ENCODE data around the gene HDAC9.

The HDAC9 gene

GRCh38 chr7:18570890-18571478 lies 75.4 kb downstream of the HDAC9 start:
- Histone ChIP-seq H3K27ac (ENCODE audit: low read length) (no peak overlapping the region), H3K4me3 (ENCODE audit: low read length) (no peak overlapping the region), H3K27me3 (ENCODE audit: control insufficient read depth, insufficient read depth, low read length) (no peaks in the 10 kb centered on the region), H3K4me1 (ENCODE audit: control insufficient read depth, insufficient read depth, low read length) (peaks cover 2% of the 10 kb centered on the region), H3K9me3 (ENCODE audit: control insufficient read depth, insufficient read depth, low read length) (no peaks in the 10 kb centered on the region), H3K36me3 (ENCODE audit: control insufficient read depth, insufficient read depth, low read length) (no peaks in the 10 kb centered on the region)
- no peak for DNase-seq (ENCODE audit: low read depth, low spot score)
- no CpG with 5 or more reads among the region's 3 CpGs for WGBS (ENCODE audit: insufficient coverage, insufficient read length)

- WGBS (ENCODE audit: insufficient coverage, insufficient read length), result no CpG with 5 or more reads among the region's 4 CpGs
- no peak overlapping the region for H3K27ac ChIP-seq (ENCODE audit: low read length)
- H3K27me3 ChIP-seq (ENCODE audit: control insufficient read depth, insufficient read depth, low read length), result no peaks in the 10 kb centered on the region
Measured at GRCh38 chr7:18572154-18572553, 76.6 kb downstream of the HDAC9 start.

GRCh38 chr7:18572885-18573284 lies 77.3 kb downstream of the HDAC9 start:
- no peaks in the 10 kb centered on the region for H3K36me3 ChIP-seq (ENCODE audit: control insufficient read depth, insufficient read depth, low read length)
- no peaks in the 10 kb centered on the region for H3K27me3 ChIP-seq (ENCODE audit: control insufficient read depth, insufficient read depth, low read length)
- no peak overlapping the region for H3K4me3 ChIP-seq (ENCODE audit: low read length)
- no peaks in the 10 kb centered on the region for H3K9me3 ChIP-seq (ENCODE audit: control insufficient read depth, insufficient read depth, low read length)
- no peak for DNase-seq (ENCODE audit: low read depth, low spot score)
- no peak overlapping the region for H3K27ac ChIP-seq (ENCODE audit: low read length)
- WGBS (ENCODE audit: insufficient coverage, insufficient read length), result no CpG with 5 or more reads among the region's 1 CpG
- H3K4me1 ChIP-seq (ENCODE audit: control insufficient read depth, insufficient read depth, low read length), result no peaks in the 10 kb centered on the region

More at GRCh38 chr7:18572154-18572553, 76.6 kb downstream of the HDAC9 start:
- H3K9me3 ChIP-seq (ENCODE audit: control insufficient read depth, insufficient read depth, low read length), result no peaks in the 10 kb centered on the region
- no peak for DNase-seq (ENCODE audit: low read depth, low spot score)
- no peak overlapping the region for H3K4me3 ChIP-seq (ENCODE audit: low read length)
- H3K36me3 ChIP-seq (ENCODE audit: control insufficient read depth, insufficient read depth, low read length), result no peaks in the 10 kb centered on the region
- H3K4me1 ChIP-seq (ENCODE audit: control insufficient read depth, insufficient read depth, low read length), result no peaks in the 10 kb centered on the region

GRCh38 chr7:18573410-18574234 lies 78.1 kb downstream of the HDAC9 start:
- Histone ChIP-seq H3K4me1 (ENCODE audit: control insufficient read depth, insufficient read depth, low read length) (no peaks in the 10 kb centered on the region), H3K27ac (ENCODE audit: low read length) (no peak overlapping the region), H3K27me3 (ENCODE audit: control insufficient read depth, insufficient read depth, low read length) (no peaks in the 10 kb centered on the region), H3K9me3 (ENCODE audit: control insufficient read depth, insufficient read depth, low read length) (no peaks in the 10 kb centered on the region), H3K4me3 (ENCODE audit: low read length) (no peak overlapping the region), H3K36me3 (ENCODE audit: control insufficient read depth, insufficient read depth, low read length) (no peaks in the 10 kb centered on the region)
- DNase-seq (ENCODE audit: low read depth, low spot score), result no peak
- no CpG with 5 or more reads among the region's 20 CpGs for WGBS (ENCODE audit: insufficient coverage, insufficient read length)

GRCh38 chr7:18574235-18574540 lies 78.6 kb downstream of the HDAC9 start:
- H3K36me3 ChIP-seq (ENCODE audit: control insufficient read depth, insufficient read depth, low read length), result no peaks in the 10 kb centered on the region
- H3K27me3 ChIP-seq (ENCODE audit: control insufficient read depth, insufficient read depth, low read length), result no peaks in the 10 kb centered on the region
- H3K9me3 ChIP-seq (ENCODE audit: control insufficient read depth, insufficient read depth, low read length), result no peaks in the 10 kb centered on the region
- H3K27ac ChIP-seq (ENCODE audit: low read length), result no peak overlapping the region
- no peak overlapping the region for H3K4me3 ChIP-seq (ENCODE audit: low read length)
- no peaks in the 10 kb centered on the region for H3K4me1 ChIP-seq (ENCODE audit: control insufficient read depth, insufficient read depth, low read length)
- no peak for DNase-seq (ENCODE audit: low read depth, low spot score)
- no CpG with 5 or more reads among the region's 7 CpGs for WGBS (ENCODE audit: insufficient coverage, insufficient read length)

GRCh38 chr7:18574676-18575075 lies 79.1 kb downstream of the HDAC9 start:
- Histone ChIP-seq H3K4me1 (ENCODE audit: control insufficient read depth, insufficient read depth, low read length) (no peaks in the 10 kb centered on the region), H3K9me3 (ENCODE audit: control insufficient read depth, insufficient read depth, low read length) (no peaks in the 10 kb centered on the region), H3K27me3 (ENCODE audit: control insufficient read depth, insufficient read depth, low read length) (no peaks in the 10 kb centered on the region), H3K36me3 (ENCODE audit: control insufficient read depth, insufficient read depth, low read length) (no peaks in the 10 kb centered on the region), H3K4me3 (ENCODE audit: low read length) (no peak overlapping the region), H3K27ac (ENCODE audit: low read length) (no peak overlapping the region)
- no CpG with 5 or more reads among the region's 14 CpGs for WGBS (ENCODE audit: insufficient coverage, insufficient read length)
- no peak for DNase-seq (ENCODE audit: low read depth, low spot score)

GRCh38 chr7:18575622-18576572 lies 80.3 kb downstream of the HDAC9 start:
- Histone ChIP-seq H3K4me1 (ENCODE audit: control insufficient read depth, insufficient read depth, low read length) (no peaks in the 10 kb centered on the region), H3K36me3 (ENCODE audit: control insufficient read depth, insufficient read depth, low read length) (no peaks in the 10 kb centered on the region), H3K27ac (ENCODE audit: low read length) (no peak overlapping the region), H3K9me3 (ENCODE audit: control insufficient read depth, insufficient read depth, low read length) (no peaks in the 10 kb centered on the region), H3K4me3 (ENCODE audit: low read length) (no peak overlapping the region), H3K27me3 (ENCODE audit: control insufficient read depth, insufficient read depth, low read length) (no peaks in the 10 kb centered on the region)
- DNase-seq (ENCODE audit: low read depth, low spot score), result no peak
- no CpG with 5 or more reads among the region's 6 CpGs for WGBS (ENCODE audit: insufficient coverage, insufficient read length)

- no peak for DNase-seq (ENCODE audit: low read depth, low spot score)
Measured at GRCh38 chr7:18577096-18577771, 81.7 kb downstream of the HDAC9 start.

GRCh38 chr7:18579698-18580097 lies 84.1 kb downstream of the HDAC9 start:
- H3K4me1 ChIP-seq (ENCODE audit: control insufficient read depth, insufficient read depth, low read length), result no peaks in the 10 kb centered on the region
- no peaks in the 10 kb centered on the region for H3K9me3 ChIP-seq (ENCODE audit: control insufficient read depth, insufficient read depth, low read length)
- no peak for DNase-seq (ENCODE audit: low read depth, low spot score)
- no peaks in the 10 kb centered on the region for H3K27me3 ChIP-seq (ENCODE audit: control insufficient read depth, insufficient read depth, low read length)
- H3K27ac ChIP-seq (ENCODE audit: low read length), result no peak overlapping the region
- H3K4me3 ChIP-seq (ENCODE audit: low read length), result no peak overlapping the region
- WGBS (ENCODE audit: insufficient coverage, insufficient read length), result no CpG with 5 or more reads among the region's 4 CpGs
- no peaks in the 10 kb centered on the region for H3K36me3 ChIP-seq (ENCODE audit: control insufficient read depth, insufficient read depth, low read length)

More at GRCh38 chr7:18577096-18577771, 81.7 kb downstream of the HDAC9 start:
- Histone ChIP-seq H3K27me3 (ENCODE audit: control insufficient read depth, insufficient read depth, low read length) (no peaks in the 10 kb centered on the region), H3K4me3 (ENCODE audit: low read length) (no peak overlapping the region), H3K4me1 (ENCODE audit: control insufficient read depth, insufficient read depth, low read length) (no peaks in the 10 kb centered on the region), H3K36me3 (ENCODE audit: control insufficient read depth, insufficient read depth, low read length) (no peaks in the 10 kb centered on the region), H3K9me3 (ENCODE audit: control insufficient read depth, insufficient read depth, low read length) (no peaks in the 10 kb centered on the region), H3K27ac (ENCODE audit: low read length) (no peak overlapping the region)
- no CpG with 5 or more reads among the region's 2 CpGs for WGBS (ENCODE audit: insufficient coverage, insufficient read length)

GRCh38 chr7:18580950-18581349 lies 85.4 kb downstream of the HDAC9 start:
- DNase-seq (ENCODE audit: low read depth, low spot score), result no peak
- H3K27ac ChIP-seq (ENCODE audit: low read length), result no peak overlapping the region
- H3K36me3 ChIP-seq (ENCODE audit: control insufficient read depth, insufficient read depth, low read length), result no peaks in the 10 kb centered on the region
- no peaks in the 10 kb centered on the region for H3K4me1 ChIP-seq (ENCODE audit: control insufficient read depth, insufficient read depth, low read length)
- no peaks in the 10 kb centered on the region for H3K27me3 ChIP-seq (ENCODE audit: control insufficient read depth, insufficient read depth, low read length)
- no CpG with 5 or more reads among the region's 1 CpG for WGBS (ENCODE audit: insufficient coverage, insufficient read length)
- no peaks in the 10 kb centered on the region for H3K9me3 ChIP-seq (ENCODE audit: control insufficient read depth, insufficient read depth, low read length)
- no peak overlapping the region for H3K4me3 ChIP-seq (ENCODE audit: low read length)
